ENCODE measurements around the gene GDPGP1. TPM values are rescaled to one million over a fixed set of nuclear protein-coding genes. Genes with fewer than 3 reads are reported as not detected.
A peak's percentile ranks its signal among the peaks of the same experiment; 100 is the strongest.

The GDPGP1 gene
- total RNA-seq, 1 experiment from 2014 or later: 5.1 TPM

GRCh38 chr15:90191794-90192509 lies 42.1 kb upstream of the GDPGP1 start:
- H3K4me3 ChIP-seq (ENCODE audit: low read depth, low read length): no peak overlapping the region
- peak in 1 of 2 experiments; percentile 13 for DNase-seq
- H3K36me3 Mint-ChIP-seq (ENCODE audit: insufficient read depth, unreplicated experiment): no peaks in the 10 kb centered on the region
- no peaks in the 10 kb centered on the region for H3K27me3 Mint-ChIP-seq (ENCODE audit: insufficient read depth, unreplicated experiment)
- TF ChIP-seq CTCF (IDR thresholded peaks at IDR 0.05; ENCODE audit: insufficient read depth in 1 of 2, low read depth in 1 of 2, low read length in 1 of 2, severe bottlenecking in 1 of 2, unreplicated experiment in 1 of 2): no peak
- intact Hi-C loops (cut with micrococcal nuclease; ENCODE audit: unreplicated experiment): no loop called here
- BruUV-seq (replicated peaks): no TSS peak
- no peaks in the 10 kb centered on the region for H3K4me1 Mint-ChIP-seq (ENCODE audit: low read depth, unreplicated experiment)
- no peaks in the 10 kb centered on the region for H3K4me1 ChIP-seq
- H3K36me3 ChIP-seq (ENCODE audit: control insufficient read depth, insufficient read depth, low read length): no peaks in the 10 kb centered on the region
- H3K9me3 ChIP-seq: no peaks in the 10 kb centered on the region
- ChIA-PET CTCF (interaction anchor here (0.6 kb wide), 3 partner anchors 25 to 200 kb away, joined by 3 read pairs; no protein-coding TSS in a partner anchor), POLR2A (interaction anchor here (0.5 kb wide), 2 partner anchors 41 to 212 kb away, joined by 3 read pairs; no protein-coding TSS in a partner anchor)
- H3K9me3 Mint-ChIP-seq (ENCODE audit: unreplicated experiment): no peaks in the 10 kb centered on the region
- H3K27me3 ChIP-seq (replicated peaks; ENCODE audit: control insufficient read depth, insufficient read depth, low read length): no peaks in the 10 kb centered on the region
- H3K4me3 Mint-ChIP-seq (ENCODE audit: unreplicated experiment): no peak overlapping the region
- no peak overlapping the region for H3K27ac Mint-ChIP-seq (ENCODE audit: unreplicated experiment)

DNA sequence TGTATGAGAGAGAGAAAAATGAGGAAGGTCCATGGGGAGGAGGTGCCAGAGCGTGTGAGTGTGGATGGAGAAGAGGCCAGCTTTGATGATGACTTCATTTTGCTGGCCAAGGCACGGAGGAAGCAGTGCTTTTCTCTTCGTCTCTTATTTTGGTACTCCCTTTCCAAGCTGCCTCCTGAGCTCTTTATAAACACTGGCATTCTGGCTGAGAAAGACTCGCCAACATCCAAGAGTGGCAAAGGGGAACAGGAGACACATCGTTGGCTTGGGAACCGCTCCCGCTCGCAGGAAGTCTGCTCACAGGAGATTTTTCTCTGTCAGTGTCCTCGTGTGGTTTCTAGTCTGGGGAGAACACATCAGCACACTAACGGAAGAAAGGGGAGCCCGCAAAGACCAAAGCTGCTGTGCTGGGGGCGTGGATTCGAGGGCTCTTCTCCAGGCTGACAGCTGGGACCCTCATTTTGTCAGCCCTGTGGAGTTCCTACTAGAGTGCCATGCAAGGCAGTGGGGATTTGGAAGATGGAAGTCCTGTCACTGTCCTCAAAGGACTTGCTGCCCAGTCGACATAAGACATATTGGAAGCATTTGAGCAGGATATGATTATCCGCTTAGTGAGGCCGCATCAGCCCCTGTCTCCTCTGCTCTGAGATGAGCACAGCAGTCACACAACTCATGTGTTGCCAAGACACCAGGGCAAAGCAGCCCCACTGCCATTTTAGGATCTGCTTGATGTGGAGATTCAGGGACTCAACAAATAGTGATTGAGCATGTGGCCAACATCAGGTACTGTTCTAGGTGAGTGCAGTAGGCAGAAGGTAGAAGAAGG lies 40.8 kb upstream of the GDPGP1 start:
- Mint-ChIP-seq H3K27me3 (ENCODE audit: insufficient read depth, unreplicated experiment) (no peaks in the 10 kb centered on the region), H3K36me3 (ENCODE audit: insufficient read depth, unreplicated experiment) (no peaks in the 10 kb centered on the region), H3K9me3 (ENCODE audit: unreplicated experiment) (no peaks in the 10 kb centered on the region), H3K4me1 (ENCODE audit: low read depth, unreplicated experiment) (no peaks in the 10 kb centered on the region), H3K4me3 (ENCODE audit: unreplicated experiment) (no peak overlapping the region), H3K27ac (ENCODE audit: unreplicated experiment) (no peak overlapping the region)
- intact Hi-C loops (cut with micrococcal nuclease; ENCODE audit: unreplicated experiment): no loop called here
- DNase-seq: no peak
- H3K36me3 ChIP-seq (ENCODE audit: control insufficient read depth, insufficient read depth, low read length): no peaks in the 10 kb centered on the region
- TF ChIP-seq CTCF (IDR thresholded peaks at IDR 0.05; ENCODE audit: insufficient read depth in 1 of 2, low read depth in 1 of 2, low read length in 1 of 2, severe bottlenecking in 1 of 2, unreplicated experiment in 1 of 2): no peak
- H3K27me3 ChIP-seq (replicated peaks; ENCODE audit: control insufficient read depth, insufficient read depth, low read length): no peaks in the 10 kb centered on the region
- H3K9me3 ChIP-seq: no peaks in the 10 kb centered on the region
- no TSS peak for BruUV-seq (replicated peaks)
- no peak overlapping the region for H3K4me3 ChIP-seq (ENCODE audit: low read depth, low read length)
- ChIA-PET POLR2A (no interaction called here), CTCF (no interaction called here)
- H3K4me1 ChIP-seq: no peaks in the 10 kb centered on the region

- BruUV-seq (replicated peaks): no TSS peak
- H3K4me1 ChIP-seq: no peaks in the 10 kb centered on the region
- ChIA-PET CTCF (interaction anchor here (0.5 kb wide), 1 partner anchor 38 kb away, joined by 3 read pairs; no protein-coding TSS in a partner anchor), POLR2A (no interaction called here)
- H3K27me3 ChIP-seq (replicated peaks; ENCODE audit: control insufficient read depth, insufficient read depth, low read length): no peaks in the 10 kb centered on the region
- Mint-ChIP-seq H3K4me3 (ENCODE audit: unreplicated experiment) (no peak overlapping the region), H3K4me1 (ENCODE audit: low read depth, unreplicated experiment) (no peaks in the 10 kb centered on the region), H3K36me3 (ENCODE audit: insufficient read depth, unreplicated experiment) (no peaks in the 10 kb centered on the region), H3K9me3 (ENCODE audit: unreplicated experiment) (no peaks in the 10 kb centered on the region), H3K27ac (ENCODE audit: unreplicated experiment) (no peak overlapping the region), H3K27me3 (ENCODE audit: insufficient read depth, unreplicated experiment) (no peaks in the 10 kb centered on the region)
- intact Hi-C loops (cut with micrococcal nuclease; ENCODE audit: unreplicated experiment): no loop called here
- H3K9me3 ChIP-seq: no peaks in the 10 kb centered on the region
- no peak for TF ChIP-seq CTCF (IDR thresholded peaks at IDR 0.05; ENCODE audit: insufficient read depth in 1 of 2, low read depth in 1 of 2, low read length in 1 of 2, severe bottlenecking in 1 of 2, unreplicated experiment in 1 of 2)
- H3K36me3 ChIP-seq (ENCODE audit: control insufficient read depth, insufficient read depth, low read length): no peaks in the 10 kb centered on the region
- H3K4me3 ChIP-seq (ENCODE audit: low read depth, low read length): no peak overlapping the region
- DNase-seq: no peak
Measured at GRCh38 chr15:90194655-90195054, 39.4 kb upstream of the GDPGP1 start.
